Measurements from ENCODE around the gene RFX3.

Gene RFX3

GRCh38 chr9:3361689-3362392 lies 164.0 kb downstream of the RFX3 start:
- no peak for TF ChIP-seq CTCF (IDR thresholded peaks at IDR 0.05)

DNA sequence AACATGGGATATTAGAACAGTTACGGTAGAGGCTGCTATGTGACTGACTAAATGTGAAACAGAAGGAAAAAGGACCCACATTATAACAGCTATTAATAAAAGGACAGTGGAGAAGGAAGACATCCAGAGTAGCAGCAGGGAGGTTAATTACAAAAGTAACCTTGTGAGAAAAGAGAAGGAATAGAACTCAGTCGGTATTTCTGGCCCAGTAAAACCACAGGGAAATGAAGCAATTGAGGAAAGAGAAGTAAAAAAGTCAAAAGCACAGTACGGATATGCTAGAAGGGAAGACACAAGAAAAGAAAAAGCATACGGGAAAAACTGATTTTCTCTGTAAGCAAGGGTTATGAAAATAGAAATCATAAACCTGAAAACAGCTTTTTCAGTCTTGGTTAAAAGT lies 164.7 kb downstream of the RFX3 start:
- TF ChIP-seq CTCF (IDR thresholded peaks at IDR 0.05) = no peak

GRCh38 chr9:3360245-3360644 lies 165.6 kb downstream of the RFX3 start:
- no peak for TF ChIP-seq CTCF (IDR thresholded peaks at IDR 0.05)

GRCh38 chr9:3359778-3360177 lies 166.0 kb downstream of the RFX3 start:
- TF ChIP-seq CTCF (IDR thresholded peaks at IDR 0.05) = no peak

DNA sequence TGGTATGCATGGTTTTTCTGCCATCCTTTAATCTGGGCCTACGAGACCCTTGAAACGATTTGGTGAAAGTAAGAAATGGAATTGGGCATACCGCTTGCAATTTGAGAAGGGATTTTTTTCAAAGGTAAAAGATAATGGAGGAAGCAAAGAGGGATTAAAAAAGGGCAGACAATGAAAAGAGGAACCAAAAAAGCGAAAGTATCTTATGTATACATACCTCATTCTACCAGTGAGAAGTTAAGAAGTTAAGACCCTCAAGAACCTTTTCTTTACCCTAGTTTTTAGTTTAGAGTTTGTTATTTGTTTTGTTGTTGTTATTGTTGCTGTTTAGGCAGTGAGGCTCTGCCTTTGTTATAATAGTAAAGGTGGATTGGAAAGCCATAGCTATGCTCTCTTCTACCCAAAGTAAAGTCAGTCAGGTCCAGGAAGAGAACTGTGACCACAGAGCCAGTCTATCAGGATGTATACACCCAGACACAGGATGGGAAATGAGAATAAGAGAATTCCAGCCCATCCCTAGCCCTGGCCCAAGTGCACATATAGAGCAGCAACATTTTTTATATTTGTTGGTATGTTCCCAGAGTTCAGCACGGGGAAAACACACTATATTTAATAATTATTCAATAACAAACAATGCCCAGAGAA lies 166.6 kb downstream of the RFX3 start:
- no peak for TF ChIP-seq CTCF (IDR thresholded peaks at IDR 0.05)

DNA sequence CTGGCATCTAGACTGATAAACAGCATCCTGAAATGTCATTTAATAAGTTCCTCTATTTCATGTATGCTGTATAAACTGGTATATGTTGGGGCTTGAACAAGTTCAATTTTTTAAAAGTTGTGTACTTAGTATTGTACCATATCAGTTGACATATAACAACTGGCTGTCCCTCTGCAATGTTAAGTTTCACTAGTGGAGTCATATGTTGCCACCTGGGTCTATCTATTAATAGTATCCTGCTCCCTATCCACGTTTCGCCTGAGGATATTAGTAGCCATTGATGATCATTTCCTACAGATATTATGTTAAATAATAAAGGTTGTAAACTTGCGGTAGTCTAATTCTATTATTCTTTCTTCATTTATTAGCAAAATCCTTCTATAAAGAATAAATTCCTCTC lies 177.6 kb downstream of the RFX3 start:
- TF ChIP-seq CTCF (IDR thresholded peaks at IDR 0.05) = no peak

- TF ChIP-seq CTCF (IDR thresholded peaks at IDR 0.05) = no peak
Measured at GRCh38 chr9:3346549-3346948, 179.3 kb downstream of the RFX3 start.
